ENCODE measurements around the gene MAFG.
A peak's percentile ranks its signal among the peaks of the same experiment; 100 is the strongest.

The MAFG gene

GRCh38 chr17:81911277-81911961 is 16.1 kb downstream of the MAFG start, which contains the start of gene PCYT2:
TSS of gene PCYT2 (minus strand) at chr17:81911399. CDS start at chr17:81911355, 44 bp downstream.
- peak in 55 of 56 donors; percentile 40 to 95 (median 85) for DNase-seq

GRCh38 chr17:81910840-81911276 is 16.7 kb downstream of the MAFG start:
- peak in 5 of 56 donors; percentile 40 to 54 (median 51) for DNase-seq

- DNase-seq = no peak
Measured at GRCh38 chr17:81909966-81910839, 17.3 kb downstream of the MAFG start.

GRCh38 chr17:81909231-81909630 is 18.3 kb downstream of the MAFG start:
- DNase-seq = no peak

- no peak for DNase-seq
Measured at GRCh38 chr17:81908793-81909192, 18.7 kb downstream of the MAFG start.

- DNase-seq = no peak
Measured at GRCh38 chr17:81907219-81908145, 20.1 kb downstream of the MAFG start.

- DNase-seq = no peak
Measured at GRCh38 chr17:81906476-81907218, 20.9 kb downstream of the MAFG start.

GRCh38 chr17:81905993-81906392 is 21.5 kb downstream of the MAFG start:
- no peak for DNase-seq

- no peak for DNase-seq
Measured at GRCh38 chr17:81905424-81905875, 22.1 kb downstream of the MAFG start.

GRCh38 chr17:81904600-81905423 is 22.7 kb downstream of the MAFG start:
- DNase-seq = no peak

GRCh38 chr17:81903896-81904599 is 23.5 kb downstream of the MAFG start:
- DNase-seq = no peak

- no peak for DNase-seq
Measured at GRCh38 chr17:81903415-81903831, 24.1 kb downstream of the MAFG start.

- DNase-seq = no peak
Measured at GRCh38 chr17:81902653-81903414, 24.7 kb downstream of the MAFG start.

- DNase-seq = peak in 7 of 56 donors; percentile 8 to 56 (median 15)
Measured at GRCh38 chr17:81902023-81902652, 25.4 kb downstream of the MAFG start, which contains the start of gene NPB. TSS of gene NPB (plus strand) at chr17:81902238. CDS start at chr17:81902278, 40 bp downstream.

GRCh38 chr17:81901167-81902022 is 26.1 kb downstream of the MAFG start:
- no peak for DNase-seq

- DNase-seq = no peak
Measured at GRCh38 chr17:81900181-81900820, 27.2 kb downstream of the MAFG start.

All from nucleus accumbens (tissue), 56 donors.